Measurements from ENCODE around the gene RO60. TPM values are rescaled to one million over a fixed set of nuclear protein-coding genes. Genes with fewer than 3 reads are reported as not detected.

The RO60 gene
- total RNA-seq (ENCODE audit: low replicate concordance), result 68.9 and 102 TPM in 2 replicates

DNA sequence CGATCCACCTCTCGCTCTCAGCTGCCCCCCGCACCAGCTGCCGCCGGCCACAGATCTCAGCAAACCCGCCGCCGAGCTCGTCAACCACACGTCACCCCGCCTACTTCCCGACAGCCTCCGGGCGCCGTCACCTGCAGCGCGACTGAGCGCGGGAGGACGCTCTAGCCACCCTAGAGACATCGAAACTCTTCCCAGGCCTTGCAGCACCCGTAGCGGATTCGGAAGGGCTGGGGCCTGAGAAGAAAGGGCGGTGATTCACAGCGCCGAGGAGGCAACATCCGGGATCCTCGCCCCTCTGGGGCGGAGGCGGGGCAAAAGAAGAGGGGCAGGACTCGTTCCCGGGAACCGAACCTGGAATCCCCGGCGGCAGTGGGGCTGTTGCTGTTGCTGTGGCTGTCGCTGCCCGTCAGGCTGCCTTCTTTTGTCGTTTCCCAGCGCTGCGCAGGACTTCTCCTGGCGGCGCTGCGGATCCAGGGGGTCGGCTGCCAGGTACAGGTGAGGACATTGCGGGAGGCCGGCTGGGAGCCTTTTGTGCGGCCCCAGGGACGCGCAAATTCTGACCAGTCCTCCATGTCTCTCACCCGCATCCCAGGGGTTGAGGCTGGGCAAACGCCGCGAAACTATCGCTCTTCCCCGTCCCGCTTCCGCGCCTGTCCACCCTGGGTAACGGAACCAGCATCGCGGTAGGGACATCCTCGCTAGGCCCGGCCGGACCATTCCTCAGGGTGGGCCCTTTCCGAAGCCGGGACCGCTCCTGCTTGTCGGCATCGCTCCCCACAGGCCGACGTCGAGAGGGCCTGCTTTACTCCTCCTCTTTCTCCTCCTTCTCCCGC is at the start of gene RO60, which contains the start of gene UCHL5:
Gene RO60, plus strand, starts transcription at position 331 of the 833 bp plus-strand sequence. CDS start 9,443 bp downstream, outside the sequence.
Gene UCHL5, minus strand, starts transcription at position 79 of the 833 bp plus-strand sequence. CDS start 100 bp downstream, outside the sequence.

DNA sequence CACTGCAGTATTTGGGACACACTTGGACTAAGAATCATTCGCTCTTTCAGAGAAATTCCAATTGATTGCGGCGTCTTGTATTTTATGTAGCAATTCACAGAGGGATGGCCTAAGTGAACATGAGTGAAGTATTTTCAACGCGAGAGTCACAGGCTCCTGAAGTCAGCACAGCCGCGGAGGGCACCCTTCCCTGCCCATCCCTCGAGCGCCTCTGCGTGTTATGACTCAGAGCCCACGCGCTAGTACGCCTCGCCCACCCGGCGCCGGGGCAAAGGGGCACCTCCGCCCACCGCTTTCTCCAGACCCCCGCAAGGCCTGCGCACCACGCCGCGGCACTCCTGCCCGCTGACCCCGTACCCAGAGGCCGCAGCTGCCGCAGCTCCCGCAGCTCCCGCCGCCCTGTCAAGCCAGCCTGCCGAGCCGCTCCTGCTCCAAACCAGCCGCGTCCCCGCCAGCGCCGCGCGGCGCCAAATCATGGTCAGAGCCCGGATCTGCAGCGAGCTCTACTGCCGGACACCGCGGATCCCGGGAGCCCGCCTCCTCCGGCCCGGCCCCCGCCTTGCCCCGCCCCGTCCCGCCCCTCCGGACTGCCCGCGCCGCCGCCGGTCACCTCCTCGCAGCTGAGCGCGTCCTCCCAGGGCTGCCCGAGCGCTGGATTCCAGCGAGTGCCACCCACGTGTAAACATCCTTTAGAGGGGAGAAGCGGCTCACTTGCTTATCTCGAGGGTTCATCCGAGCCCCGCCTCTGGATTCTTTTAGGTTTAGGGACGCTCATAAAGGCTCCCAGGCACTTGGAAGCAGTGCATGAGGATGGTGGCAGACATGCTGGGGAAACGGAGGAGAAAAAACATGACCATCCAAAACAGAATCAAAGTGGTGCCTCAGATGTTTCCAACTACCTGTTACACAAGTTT is 45.8 kb downstream of the RO60 start, which contains the start of gene GLRX2:
Gene GLRX2, minus strand, starts transcription at position 508 of the 914 bp plus-strand sequence. Its CDS starts 32 bp downstream, at position 476.

Other genes with a start within 250 kb of the RO60 start
- 20.0 and 21.8 TPM in 2 replicates for gene UCHL5, start 252 bp upstream of the RO60 start, total RNA-seq (ENCODE audit: low replicate concordance)
- 4.4 and 13.1 TPM in 2 replicates for gene GLRX2, start 45.8 kb downstream of the RO60 start, total RNA-seq (ENCODE audit: low replicate concordance)
- gene CDC73, start 62.4 kb downstream of the RO60 start, total RNA-seq (ENCODE audit: low replicate concordance), result 16.2 and 24.0 TPM in 2 replicates
- gene B3GALT2, start 127.0 kb downstream of the RO60 start, total RNA-seq (ENCODE audit: low replicate concordance), result 2.3 TPM in 1 of 2 replicates, not detected in the other

Measured in smooth muscle cell of the coronary artery (primary cell).